Measurements from ENCODE around the gene CCDC13.

CCDC13 gene
- long read RNA-seq, partial matches to known transcripts = 0 of 1 reads
- long read RNA-seq, other reads (novel, unspliced or antisense) = 0 of 1 reads

- H3K27ac ChIP-seq (replicated peaks) = peak within 1 kb of the TSS; percentile 76
- peak; percentile 90 to 98 for DNase-seq (ENCODE audit: low read depth in 1 of 2, low spot score in 1 of 2)
- no peaks in the 10 kb centered on the region for H3K27me3 ChIP-seq (ENCODE audit: insufficient read depth, poor library complexity, severe bottlenecking)
- H3K4me3 ChIP-seq (replicated peaks; ENCODE audit: insufficient read depth, low read length) = peak within 1 kb of the TSS; percentile 51
- no peak for TF ChIP-seq GABPA (IDR thresholded peaks at IDR 0.05; ENCODE audit: low read depth)
- peak; percentile 98 for TF ChIP-seq SPI1 (IDR thresholded peaks at IDR 0.05; ENCODE audit: borderline replicate concordance, low read depth)
- TF ChIP-seq REST (IDR thresholded peaks at IDR 0.05; ENCODE audit: insufficient replicate concordance, low read depth) = peak; percentile 54
- TF ChIP-seq CTCF (IDR thresholded peaks at IDR 0.05; ENCODE audit: insufficient read depth, low read length) = no peak
- TF ChIP-seq POLR2AphosphoS5 (IDR thresholded peaks at IDR 0.05; ENCODE audit: low read depth) = peak; percentile 77
These were observed at the start of gene CCDC13 for GRCh38 chr3:42772670-42773408. TSS of gene CCDC13 (minus strand) at chr3:42773253. CDS start at chr3:42758345, 14,908 bp downstream.

GRCh38 chr3:42822828-42823227, 49.8 kb upstream of the CCDC13 start:
- no peak for TF ChIP-seq POLR2AphosphoS5 (IDR thresholded peaks at IDR 0.05; ENCODE audit: low read depth)
- no peak for TF ChIP-seq SPI1 (IDR thresholded peaks at IDR 0.05; ENCODE audit: borderline replicate concordance, low read depth)
- no peak for TF ChIP-seq CTCF (IDR thresholded peaks at IDR 0.05; ENCODE audit: insufficient read depth, low read length)
- TF ChIP-seq GABPA (IDR thresholded peaks at IDR 0.05; ENCODE audit: low read depth) = no peak
- TF ChIP-seq REST (IDR thresholded peaks at IDR 0.05; ENCODE audit: insufficient replicate concordance, low read depth) = no peak
- H3K27ac ChIP-seq (replicated peaks) = no peak overlapping the region
- DNase-seq (ENCODE audit: low read depth in 1 of 2, low spot score in 1 of 2) = no peak

GRCh38 chr3:42820746-42821051, 47.6 kb upstream of the CCDC13 start:
- Histone ChIP-seq H3K4me3 (replicated peaks; ENCODE audit: insufficient read depth, low read length) (no peak overlapping the region), H3K27ac (replicated peaks) (no peak overlapping the region), H3K27me3 (ENCODE audit: insufficient read depth, poor library complexity, severe bottlenecking) (no peaks in the 10 kb centered on the region)
- no peak for DNase-seq (ENCODE audit: low read depth in 1 of 2, low spot score in 1 of 2)
- TF ChIP-seq SPI1 (IDR thresholded peaks at IDR 0.05; ENCODE audit: borderline replicate concordance, low read depth) = no peak
- TF ChIP-seq POLR2AphosphoS5 (IDR thresholded peaks at IDR 0.05; ENCODE audit: low read depth) = no peak
- TF ChIP-seq REST (IDR thresholded peaks at IDR 0.05; ENCODE audit: insufficient replicate concordance, low read depth) = no peak
- TF ChIP-seq GABPA (IDR thresholded peaks at IDR 0.05; ENCODE audit: low read depth) = no peak
- TF ChIP-seq CTCF (IDR thresholded peaks at IDR 0.05; ENCODE audit: insufficient read depth, low read length) = no peak

More at GRCh38 chr3:42822828-42823227, 49.8 kb upstream of the CCDC13 start:
- H3K4me3 ChIP-seq (replicated peaks; ENCODE audit: insufficient read depth, low read length) = no peak overlapping the region
- H3K27me3 ChIP-seq (ENCODE audit: insufficient read depth, poor library complexity, severe bottlenecking) = no peaks in the 10 kb centered on the region
